ENCODE measurements around the gene OR51Q1. TPM values are rescaled to one million over a fixed set of nuclear protein-coding genes. Genes with fewer than 3 reads are reported as not detected.

The OR51Q1 gene
- polyA plus RNA-seq, 1 donor from 2014 or later, result not detected

DNA sequence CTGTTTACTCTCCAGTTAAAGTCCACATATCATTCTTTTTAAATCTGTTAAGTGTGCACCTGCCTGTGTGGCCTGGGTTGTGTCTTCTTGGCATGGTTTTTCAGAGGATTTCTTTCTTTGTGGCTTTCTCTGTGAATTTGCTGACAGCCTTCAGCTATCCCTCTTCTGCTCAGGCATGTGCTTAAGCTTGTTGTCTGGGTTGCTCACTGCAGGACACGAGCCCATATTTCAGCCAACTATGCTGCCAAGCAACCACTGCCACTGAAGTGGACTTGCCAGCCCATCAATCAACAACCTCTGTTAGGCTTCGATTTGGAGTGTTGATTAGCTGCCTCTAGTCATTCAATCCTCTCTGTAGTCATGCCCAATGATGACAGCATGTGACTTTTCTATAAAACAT, 45.6 kb downstream of the OR51Q1 start:
- Mint-ChIP-seq H3K27ac (no peak overlapping the region), H3K4me3 (no peak overlapping the region), H3K4me1 (peaks cover 0 to 4% (median 0%) of the 10 kb centered on the region in 3 donors), H3K9me3 (peaks cover 0 to 2% (median 0%) of the 10 kb centered on the region in 3 donors), H3K36me3 (peaks cover 3% of the 10 kb centered on the region), H3K27me3 (peaks cover 3% of the 10 kb centered on the region)

Other genes with a start within 250 kb of the OR51Q1 start
- gene OR51V1, start 221.4 kb upstream of the OR51Q1 start, polyA plus RNA-seq, result not detected
- 60.1 TPM for gene HBB, start 195.0 kb upstream of the OR51Q1 start, polyA plus RNA-seq
- gene HBD, start 187.6 kb upstream of the OR51Q1 start, polyA plus RNA-seq, result not detected
- gene HBG1, start 172.3 kb upstream of the OR51Q1 start, polyA plus RNA-seq, result not detected
- gene HBG2, start 167.3 kb upstream of the OR51Q1 start, polyA plus RNA-seq, result 1.0 TPM
- not detected for gene HBE1, start 152.2 kb upstream of the OR51Q1 start, polyA plus RNA-seq
- not detected for gene OR51B4, start 120.2 kb upstream of the OR51Q1 start, polyA plus RNA-seq
- not detected for gene OR51B2, start 97.8 kb upstream of the OR51Q1 start, polyA plus RNA-seq
- gene OR51B5, start 78.6 kb upstream of the OR51Q1 start, polyA plus RNA-seq, result not detected
- not detected for gene OR51B6, start 70.6 kb upstream of the OR51Q1 start, polyA plus RNA-seq
- not detected for gene OR51M1, start 38.3 kb upstream of the OR51Q1 start, polyA plus RNA-seq
- gene OR51I1, start 19.4 kb downstream of the OR51Q1 start, polyA plus RNA-seq, result not detected
- gene OR51I2, start 27.2 kb downstream of the OR51Q1 start, polyA plus RNA-seq, result not detected
- gene OR52D1, start 66.6 kb downstream of the OR51Q1 start, polyA plus RNA-seq, result not detected
- not detected for gene UBQLN3, start 87.8 kb downstream of the OR51Q1 start, polyA plus RNA-seq
- not detected for gene UBQLNL, start 94.6 kb downstream of the OR51Q1 start, polyA plus RNA-seq
- not detected for gene OR52H1, start 126.4 kb downstream of the OR51Q1 start, polyA plus RNA-seq
- not detected for gene OR52B6, start 158.8 kb downstream of the OR51Q1 start, polyA plus RNA-seq
- not detected for gene TRIM6, start 174.5 kb downstream of the OR51Q1 start, polyA plus RNA-seq
- 22.9 TPM for gene TRIM34, start 202.9 kb downstream of the OR51Q1 start, polyA plus RNA-seq